NCI-H226 (cell line): ENCODE results near the gene ARSI.
A peak's percentile ranks its signal among the peaks of the same experiment; 100 is the strongest.

ENCODE experiments used
- DNase-seq: peaks from one replicate; pipeline ENCODE4 v3.0.0-alpha.2; 2015

Gene ARSI

GRCh38 chr5:150325426-150325825, 22.7 kb upstream of the ARSI start:
- no peak for DNase-seq

GRCh38 chr5:150323819-150324218, 21.1 kb upstream of the ARSI start:
- no peak for DNase-seq

GRCh38 chr5:150323092-150323491, 20.4 kb upstream of the ARSI start:
- peak; percentile 55 for DNase-seq

- peak; percentile 82 for DNase-seq
These were observed 19.5 kb upstream of the ARSI start for GRCh38 chr5:150322202-150322601.

GRCh38 chr5:150321784-150322183, 19.1 kb upstream of the ARSI start:
- no peak for DNase-seq

DNA sequence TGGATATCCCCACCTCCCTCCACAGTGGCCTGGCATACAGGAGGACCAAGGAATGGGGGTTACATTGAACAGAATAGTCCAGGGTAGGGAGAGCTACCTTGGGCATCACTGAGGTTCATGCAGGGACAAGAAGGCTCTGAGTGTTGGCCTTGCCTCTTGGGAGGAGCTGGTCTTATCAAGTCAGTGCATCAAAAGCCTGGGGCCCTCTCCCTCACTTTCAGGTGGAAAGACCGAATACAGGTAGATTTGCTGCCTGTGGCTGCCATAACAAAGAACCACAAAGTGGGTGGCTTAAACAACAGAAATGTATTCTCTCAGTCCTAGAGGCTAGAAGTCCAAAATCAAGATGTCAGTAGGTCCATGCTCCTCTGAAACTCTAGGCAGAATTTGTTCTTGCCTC, 18.5 kb upstream of the ARSI start:
- no peak for DNase-seq

GRCh38 chr5:150320044-150320613, 17.4 kb upstream of the ARSI start:
- peak; percentile 98 for DNase-seq

- DNase-seq, result no peak
These were observed 16.7 kb upstream of the ARSI start for GRCh38 chr5:150319484-150319790.

DNA sequence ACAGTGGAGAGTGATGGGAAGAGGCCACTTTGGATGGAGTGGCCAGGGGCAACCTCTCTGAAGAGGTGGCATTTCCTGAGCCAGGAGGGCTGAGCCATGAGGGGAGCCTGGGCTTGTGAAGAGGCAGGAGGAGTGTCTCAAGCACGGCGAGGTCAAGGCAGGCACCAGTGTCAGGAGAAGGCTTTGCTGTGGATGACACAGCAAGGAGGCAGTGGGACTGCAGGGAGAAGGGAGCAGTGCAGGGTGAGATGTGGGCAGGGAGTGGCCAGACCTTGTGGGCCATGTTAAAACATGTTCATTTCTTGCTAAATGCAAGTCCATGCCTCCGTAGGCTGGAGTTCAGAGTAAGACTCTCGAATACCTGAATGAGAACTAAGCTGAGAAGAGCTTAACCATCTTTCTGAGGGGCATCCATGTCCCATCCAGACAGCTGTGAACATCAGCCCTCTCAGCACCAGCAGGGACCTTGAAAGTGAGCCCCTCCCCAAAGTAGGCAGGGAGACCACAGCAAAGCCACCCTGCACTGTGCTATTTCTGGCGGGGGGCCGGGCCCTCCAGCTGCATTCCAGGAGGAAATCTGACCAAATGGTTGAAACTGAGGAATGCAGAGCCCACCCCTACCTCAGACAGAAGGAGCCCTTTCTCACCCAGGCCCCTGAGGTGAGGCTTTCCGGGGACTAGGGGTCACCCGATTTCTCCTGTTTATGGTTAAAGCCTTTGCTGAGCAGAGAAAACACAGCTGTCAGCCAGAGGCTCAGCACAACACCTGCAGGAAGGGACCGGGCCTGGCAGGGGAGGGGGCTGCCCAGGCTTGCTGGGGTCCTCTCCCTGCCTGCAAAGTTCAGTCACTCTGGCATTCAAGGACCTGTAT, 16.1 kb upstream of the ARSI start:
- DNase-seq, result no peak

GRCh38 chr5:150317048-150318003, 14.6 kb upstream of the ARSI start:
- DNase-seq, result peak; percentile 100

DNA sequence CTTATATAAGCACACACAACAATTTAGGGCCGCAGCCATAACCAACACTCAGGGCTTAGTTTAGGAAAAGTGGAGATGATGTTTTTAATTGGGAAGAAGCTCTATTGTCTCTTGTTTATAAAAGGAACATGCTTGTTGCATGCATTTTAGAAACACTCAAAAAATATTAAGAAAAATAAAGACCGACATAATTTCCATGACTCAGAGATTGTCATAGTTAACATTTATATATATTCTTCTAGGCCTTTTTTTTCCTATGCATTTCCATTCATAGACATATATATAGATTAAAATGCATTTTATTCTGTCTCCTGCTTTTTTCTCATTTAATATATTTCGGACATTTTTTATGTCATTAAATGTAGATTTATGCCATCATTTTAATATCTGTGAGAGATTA, 13.6 kb upstream of the ARSI start:
- no peak for DNase-seq

DNA sequence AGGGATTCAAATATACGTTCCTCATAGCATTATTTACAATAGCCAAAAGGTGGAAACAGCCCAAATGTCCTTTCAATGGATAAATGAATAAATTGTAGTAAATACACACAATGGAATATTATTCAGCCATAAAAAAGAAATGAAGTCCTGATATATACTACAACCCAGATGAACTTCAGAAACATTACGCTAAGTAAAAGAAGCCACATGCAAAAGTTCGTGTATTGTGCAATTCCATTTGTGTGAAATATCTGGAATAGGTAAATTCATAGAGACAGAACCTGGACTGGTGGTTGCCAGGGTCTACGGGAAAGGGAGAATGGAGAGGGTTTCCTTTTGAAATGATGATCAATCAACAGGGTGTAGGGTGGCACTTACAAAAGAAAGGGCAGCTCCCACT, 12.5 kb upstream of the ARSI start:
- no peak for DNase-seq

GRCh38 chr5:150313921-150314716, 11.4 kb upstream of the ARSI start:
- DNase-seq, result no peak

DNA sequence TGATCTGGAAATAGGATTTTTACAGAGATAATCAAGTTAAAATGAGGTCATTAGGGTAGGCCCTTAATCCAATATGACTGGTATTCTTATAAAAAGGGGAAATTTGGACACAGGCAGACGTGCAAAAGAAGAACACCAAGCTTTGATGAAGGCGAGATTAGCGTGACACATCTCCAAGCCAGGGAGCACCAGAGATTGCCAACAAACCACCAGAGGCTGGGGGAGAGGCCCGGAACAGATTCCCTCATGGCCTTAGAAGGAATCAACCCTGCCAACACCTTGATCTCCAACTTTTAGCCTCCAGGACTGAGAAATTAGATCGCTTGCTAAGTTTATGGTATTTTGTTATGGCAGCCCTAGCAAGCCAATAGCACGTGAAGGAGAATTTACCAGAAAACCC, 10.8 kb upstream of the ARSI start:
- DNase-seq, result no peak

DNA sequence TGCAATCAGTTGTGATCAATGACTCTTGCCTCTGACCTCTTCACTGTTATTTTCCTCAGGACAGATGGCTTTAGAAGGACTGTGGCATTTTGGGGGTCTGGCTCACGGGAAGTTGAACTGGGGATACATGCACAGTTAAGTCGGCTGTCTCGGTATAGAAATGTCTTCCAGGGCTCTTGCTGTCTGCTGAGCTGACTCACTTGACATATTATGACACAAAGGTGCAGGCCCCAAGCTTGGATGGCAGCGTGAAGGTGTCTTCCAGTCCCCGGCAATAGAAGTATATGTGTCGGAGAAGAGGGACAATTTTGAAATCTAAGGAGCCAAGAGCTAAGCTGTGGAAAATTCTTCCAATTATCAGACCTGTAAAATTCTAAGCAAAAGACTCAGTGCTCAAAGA, 9.8 kb upstream of the ARSI start:
- DNase-seq, result no peak

DNA sequence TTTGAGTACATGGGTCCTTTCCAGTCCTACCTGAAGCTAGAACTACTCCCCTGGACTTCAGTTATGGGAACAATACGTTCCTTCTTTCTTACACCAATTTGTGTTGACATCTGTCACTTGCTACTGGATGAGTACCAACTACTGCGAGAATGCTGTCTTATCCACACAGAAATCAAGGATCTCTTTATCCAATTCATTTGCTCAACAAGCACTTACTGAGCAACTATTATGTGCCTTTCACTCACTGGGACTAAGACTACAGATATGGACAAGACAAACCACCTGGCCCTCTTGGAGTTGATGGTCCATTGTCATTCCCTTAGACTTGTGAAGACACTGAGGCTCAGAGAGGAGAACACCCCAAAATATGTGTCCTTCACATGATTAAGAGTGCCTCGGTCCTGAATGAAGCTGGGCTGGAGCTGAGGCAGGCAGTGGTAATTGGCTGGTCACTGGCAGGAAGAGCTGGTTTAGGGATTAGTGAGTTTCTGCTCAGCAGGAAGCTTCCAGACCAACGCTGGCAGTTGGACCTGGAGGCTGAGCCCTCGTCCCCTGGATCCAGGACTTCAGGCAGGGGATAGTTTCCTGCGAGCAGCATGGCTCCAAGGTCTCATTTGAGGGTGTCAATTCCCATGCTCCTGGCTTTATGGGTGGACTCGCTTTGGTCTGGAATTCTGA, 8.4 kb upstream of the ARSI start:
- no peak for DNase-seq

DNA sequence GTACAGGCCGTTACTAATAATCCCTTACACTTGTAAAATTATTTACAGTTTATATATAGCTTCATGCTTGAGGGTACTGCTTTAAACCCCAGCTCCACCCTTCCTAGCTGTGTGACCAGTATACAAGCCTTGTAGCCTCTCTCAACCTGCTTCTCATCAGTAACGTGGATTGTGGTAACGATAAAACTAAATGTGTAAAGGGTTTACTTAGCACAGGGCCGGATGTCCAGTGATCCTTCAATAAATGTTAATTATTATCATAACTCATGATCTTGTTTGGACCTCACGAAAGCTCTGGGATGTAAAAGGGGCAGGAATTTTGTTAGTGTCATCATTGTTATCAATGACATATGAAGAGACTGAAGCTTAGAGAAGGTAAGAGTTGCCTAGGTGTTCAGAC, 7.5 kb upstream of the ARSI start:
- DNase-seq, result no peak

- DNase-seq, result no peak
These were observed 7.2 kb upstream of the ARSI start for GRCh38 chr5:150309886-150310239.

DNA sequence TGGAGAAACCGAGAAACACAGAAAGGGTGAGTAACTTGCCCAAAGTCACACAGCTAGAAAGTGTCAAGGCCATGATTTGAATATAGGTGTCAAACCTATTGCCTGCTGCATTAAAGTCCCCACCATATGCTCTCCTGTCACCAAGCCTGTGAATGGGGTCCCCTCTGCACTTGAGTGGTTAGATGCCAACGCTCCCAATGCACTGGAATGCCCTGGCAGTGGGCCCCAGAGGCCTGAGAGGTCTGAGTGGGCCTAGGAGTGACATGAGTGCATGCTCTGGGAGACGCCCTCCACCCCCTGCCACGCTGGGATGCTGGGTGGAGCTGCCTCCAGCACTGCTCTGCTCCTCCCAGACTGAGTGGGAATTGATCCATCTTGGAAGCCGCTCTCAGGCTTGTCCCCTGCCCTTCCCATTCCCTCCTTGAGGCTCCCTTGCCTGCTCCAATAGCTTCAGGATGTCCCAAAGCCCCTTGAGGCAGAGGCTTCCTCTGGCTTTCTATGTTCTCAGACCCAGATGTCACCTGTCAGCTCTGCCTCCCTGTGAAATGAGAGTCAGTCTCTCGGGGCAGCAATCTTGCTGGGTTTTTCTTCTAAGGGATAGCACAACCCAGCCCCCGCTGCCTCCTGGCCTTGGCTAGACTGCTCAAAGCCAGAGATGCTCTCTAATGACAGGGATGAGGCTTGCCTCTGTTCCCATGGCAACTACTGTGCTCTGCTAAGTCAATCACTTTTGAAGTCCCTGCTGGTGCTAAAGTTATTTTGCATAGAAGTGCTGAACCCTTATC, 6.6 kb upstream of the ARSI start:
- DNase-seq, result no peak

DNA sequence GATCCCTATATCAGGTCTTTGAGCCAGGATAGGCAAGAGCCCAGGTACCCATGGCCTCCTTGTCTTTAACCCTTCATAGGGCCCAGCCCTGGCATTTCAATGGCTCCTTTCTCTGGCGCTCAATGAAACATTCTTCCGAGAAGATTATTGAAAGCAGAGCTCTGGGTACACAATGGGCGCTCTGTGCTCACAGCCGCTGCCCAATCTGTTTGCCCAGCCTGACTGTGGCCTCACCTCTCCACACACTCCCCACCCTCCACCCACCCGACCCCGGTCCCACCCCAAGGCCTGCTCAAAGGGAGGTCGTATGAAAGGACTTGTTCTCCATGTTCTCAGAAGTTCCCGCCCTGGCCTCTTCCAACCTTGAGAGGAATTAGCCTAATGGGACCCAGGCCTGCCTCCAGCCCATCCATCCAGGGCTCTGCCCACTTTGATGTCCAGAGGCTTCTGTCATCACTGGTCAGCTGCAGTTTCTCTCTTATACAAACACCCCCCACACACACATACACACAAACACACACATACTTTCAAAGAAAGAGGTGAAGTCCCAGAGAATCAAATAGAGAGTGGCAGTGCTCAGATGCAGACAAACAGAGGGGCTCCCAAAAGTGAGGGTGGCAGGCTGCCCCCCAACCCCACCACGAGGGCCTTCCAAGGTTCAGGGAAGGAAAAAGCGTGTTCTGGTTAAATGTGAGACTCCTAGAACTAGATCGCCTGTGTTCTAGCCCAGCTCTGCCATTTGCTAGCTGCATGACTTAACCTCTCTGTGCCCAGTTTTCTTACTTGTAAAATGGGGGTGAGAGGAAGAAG, 5.1 kb upstream of the ARSI start:
- no peak for DNase-seq

DNA sequence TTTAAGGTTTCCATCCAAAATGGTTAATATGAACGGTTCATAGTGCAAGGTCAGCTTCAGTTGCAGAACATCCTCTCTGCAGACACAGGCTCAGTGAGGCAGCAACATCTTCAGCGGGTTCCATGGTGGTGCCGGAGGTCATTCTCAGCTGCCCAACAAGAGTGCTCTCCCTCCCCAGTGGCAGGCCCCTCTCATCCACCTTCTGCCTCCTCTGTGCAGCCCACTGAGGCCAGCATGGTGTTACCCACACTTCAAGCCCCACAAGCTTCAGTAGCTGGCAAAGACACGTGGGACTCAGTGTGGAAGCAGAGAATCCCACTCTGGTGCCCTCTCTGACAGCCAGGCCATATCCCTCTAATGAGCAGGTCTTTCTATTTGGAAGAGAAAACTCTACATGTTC, 4.1 kb upstream of the ARSI start:
- no peak for DNase-seq
